ENCODE data around the gene ARF5. TPM values are rescaled to one million over a fixed set of nuclear protein-coding genes. Genes with fewer than 3 reads are reported as not detected.

The ARF5 gene
- total RNA-seq, 1 donor from 2014 or later = 137 TPM

GRCh38 chr7:127584648-127585043 lies 3.6 kb upstream of the ARF5 start:
- TF ChIP-seq CTCF (IDR thresholded peaks at IDR 0.05) = no peak
- no peak for DNase-seq (ENCODE audit: low spot score)
- Mint-ChIP-seq H3K36me3 (ENCODE audit: low read depth) (peaks cover 13% of the 10 kb centered on the region), H3K4me3 (ENCODE audit: unreplicated experiment) (peak overlapping the region; percentile 89), H3K27me3 (ENCODE audit: low read depth) (no peaks in the 10 kb centered on the region), H3K27ac (ENCODE audit: unreplicated experiment) (peak overlapping the region; percentile 87), H3K9me3 (ENCODE audit: low read depth) (no peaks in the 10 kb centered on the region), H3K4me1 (ENCODE audit: low read depth) (peaks cover 69% of the 10 kb centered on the region)

- no peak for TF ChIP-seq CTCF (IDR thresholded peaks at IDR 0.05)
- H3K4me1 Mint-ChIP-seq (ENCODE audit: low read depth) = peaks cover 73% of the 10 kb centered on the region
- H3K9me3 Mint-ChIP-seq (ENCODE audit: low read depth) = no peaks in the 10 kb centered on the region
- no peaks in the 10 kb centered on the region for H3K27me3 Mint-ChIP-seq (ENCODE audit: low read depth)
- peak; percentile 95 for DNase-seq (ENCODE audit: low spot score)
- peaks cover 13% of the 10 kb centered on the region for H3K36me3 Mint-ChIP-seq (ENCODE audit: low read depth)
- peak within 1 kb of the TSS; percentile 89 for H3K4me3 Mint-ChIP-seq (ENCODE audit: unreplicated experiment)
- peak within 1 kb of the TSS; percentile 87 for H3K27ac Mint-ChIP-seq (ENCODE audit: unreplicated experiment)
These were observed 2.9 kb upstream of the ARF5 start, which contains the start of gene GCC1 for GRCh38 chr7:127585044-127585953. GCC1 (minus strand) TSS chr7:127585596; CDS start chr7:127585182, 414 bp downstream.

- no peak for TF ChIP-seq CTCF (IDR thresholded peaks at IDR 0.05)
- no peaks in the 10 kb centered on the region for H3K27me3 Mint-ChIP-seq (ENCODE audit: low read depth)
These were observed 1.9 kb upstream of the ARF5 start for GRCh38 chr7:127586346-127586745.

GRCh38 chr7:127587663-127588018 lies 570 bp upstream of the ARF5 start:
- H3K36me3 Mint-ChIP-seq (ENCODE audit: low read depth) = peaks cover 17% of the 10 kb centered on the region
- DNase-seq (ENCODE audit: low spot score) = no peak
- TF ChIP-seq CTCF (IDR thresholded peaks at IDR 0.05) = no peak
- no peaks in the 10 kb centered on the region for H3K27me3 Mint-ChIP-seq (ENCODE audit: low read depth)
- peak overlapping the region; percentile 70 for H3K4me3 Mint-ChIP-seq (ENCODE audit: unreplicated experiment)
- no peaks in the 10 kb centered on the region for H3K9me3 Mint-ChIP-seq (ENCODE audit: low read depth)
- H3K4me1 Mint-ChIP-seq (ENCODE audit: low read depth) = peaks cover 52% of the 10 kb centered on the region
- peak overlapping the region; percentile 73 for H3K27ac Mint-ChIP-seq (ENCODE audit: unreplicated experiment)

More at GRCh38 chr7:127586346-127586745, 1.9 kb upstream of the ARF5 start:
- peak overlapping the region; percentile 18 for H3K27ac Mint-ChIP-seq (ENCODE audit: unreplicated experiment)
- peak overlapping the region; percentile 31 for H3K4me3 Mint-ChIP-seq (ENCODE audit: unreplicated experiment)
- DNase-seq (ENCODE audit: low spot score) = no peak
- H3K36me3 Mint-ChIP-seq (ENCODE audit: low read depth) = peaks cover 18% of the 10 kb centered on the region
- no peaks in the 10 kb centered on the region for H3K9me3 Mint-ChIP-seq (ENCODE audit: low read depth)
- H3K4me1 Mint-ChIP-seq (ENCODE audit: low read depth) = peaks cover 64% of the 10 kb centered on the region

GRCh38 chr7:127588697-127589482 lies 679 bp downstream of the ARF5 start:
- Mint-ChIP-seq H3K27ac (ENCODE audit: unreplicated experiment) (peak overlapping the region; percentile 91), H3K4me3 (ENCODE audit: unreplicated experiment) (peak overlapping the region; percentile 92), H3K4me1 (ENCODE audit: low read depth) (peaks cover 40% of the 10 kb centered on the region), H3K27me3 (ENCODE audit: low read depth) (no peaks in the 10 kb centered on the region), H3K36me3 (ENCODE audit: low read depth) (peaks cover 12% of the 10 kb centered on the region), H3K9me3 (ENCODE audit: low read depth) (no peaks in the 10 kb centered on the region)
- TF ChIP-seq CTCF (IDR thresholded peaks at IDR 0.05) = peak; percentile 80
- no peak for DNase-seq (ENCODE audit: low spot score)

All from chondrocyte (in vitro differentiated cells).